Adipose tissue (tissue), 3 donors: ENCODE results near the gene RCAN1. TPM values are rescaled to one million over a fixed set of nuclear protein-coding genes. Genes with fewer than 3 reads are reported as not detected.
"Not testable (repeated sequence)": the region's sequence is repeated elsewhere in the genome, so short reads cannot be mapped to it uniquely, and the experiment has no call there.

Experiments used
- H3K27ac ChIP-seq: one replicate; pipeline ENCODE4 v1.5.1; 2013; ENCODE audit warnings: low read depth, low read length
- WGBS, 3 donors: extraction: QIAGEN DNeasy Blood & Tissue Kit; methylation state at CpG; one replicate each; pipeline ENCODE4 v1.1.7; 2013; 5-methylcytosine and 5-hydroxymethylcytosine counted together
- polyA plus RNA-seq, 3 donors: library from polyadenylated mRNA; stranded (reverse); fragments of 200-250 nt; gene quantifications; one replicate each; pipeline ENCODE4 v1.2.3, GENCODE V29; 2013
- donor health status: healthy with polysubstance abuse.
- donor health status: Bipolar disorder and iron deficiency.
- donor health status: healthy.

RCAN1 gene
- polyA plus RNA-seq, 3 donors, result 10.3 to 71.5 (median 59.2) TPM

DNA sequence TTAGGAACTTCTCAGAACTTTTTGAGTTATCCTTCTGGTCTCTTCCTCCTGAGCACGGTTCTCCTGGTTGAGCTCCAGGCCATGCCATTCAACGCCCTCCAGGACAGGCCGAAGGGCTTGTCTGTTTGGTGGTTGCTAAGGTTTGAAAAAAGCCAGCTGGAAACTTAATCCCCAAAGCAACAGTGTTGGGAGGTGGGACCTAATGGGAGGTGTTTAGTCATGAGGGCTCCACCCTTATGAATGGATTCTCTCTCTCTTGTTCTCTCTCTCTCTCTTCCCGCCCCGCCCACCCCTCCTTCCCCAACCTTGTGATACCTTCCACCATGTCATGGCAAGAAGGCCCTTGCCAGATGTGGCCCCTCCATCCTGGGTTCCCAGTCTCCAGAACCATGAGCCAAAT is 103.7 kb downstream of the RCAN1 start:
- no peak overlapping the region for H3K27ac ChIP-seq
- 76 to 90% (median 77%) methylated on average over 5 of the region's 5 CpGs for WGBS, 3 donors

DNA sequence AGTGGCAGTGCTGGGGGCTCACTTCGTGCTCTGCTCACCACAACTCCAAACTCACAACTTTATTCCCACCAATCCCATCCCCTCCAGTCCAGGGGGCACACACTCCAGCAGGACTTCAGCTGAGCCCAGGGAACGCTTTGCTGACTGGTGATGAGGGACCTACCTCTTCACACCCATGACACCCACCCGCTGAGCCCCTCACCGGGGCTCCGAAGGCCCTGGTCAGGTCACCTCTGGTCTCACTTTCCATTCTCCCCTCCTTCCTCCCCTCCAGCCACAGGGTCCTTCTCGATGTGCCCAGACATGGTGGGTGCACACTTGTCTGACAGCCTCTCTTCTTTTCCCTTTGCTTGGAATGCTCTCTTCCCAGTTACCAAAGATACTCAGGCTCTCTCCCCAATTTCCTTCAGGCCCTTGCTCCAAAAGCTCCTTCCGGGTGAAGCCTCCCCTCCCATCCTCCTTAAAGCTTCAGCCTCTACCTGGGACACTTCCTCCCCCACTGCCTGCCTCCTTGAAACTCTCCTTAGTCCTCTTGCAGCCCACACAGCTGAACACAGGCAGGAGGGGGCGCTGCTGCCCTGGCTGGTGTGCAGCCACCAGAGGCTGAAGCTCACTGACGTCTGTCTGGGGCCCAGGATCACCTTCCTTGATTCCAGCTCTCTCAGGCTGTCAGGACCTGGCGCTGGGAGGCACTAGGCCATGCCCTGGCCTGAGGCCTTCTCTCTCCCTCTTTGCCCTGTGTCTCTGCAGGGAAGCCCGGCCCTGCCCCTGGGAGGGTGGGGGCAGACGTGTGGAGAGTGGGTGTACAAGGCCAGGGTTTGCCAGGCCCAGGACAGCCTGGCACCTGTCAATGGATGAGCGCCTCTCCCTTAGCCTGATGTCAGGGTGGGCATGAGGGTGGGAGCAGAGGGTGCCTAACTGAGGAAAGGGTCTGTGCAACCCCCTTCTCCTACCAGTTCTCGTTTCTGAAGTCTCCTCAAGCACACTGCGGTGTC is 104.5 kb downstream of the RCAN1 start:
- WGBS, 3 donors, result 66 to 76% (median 75%) methylated on average over 15 of the region's 15 CpGs
- H3K27ac ChIP-seq, result no peak overlapping the region

DNA sequence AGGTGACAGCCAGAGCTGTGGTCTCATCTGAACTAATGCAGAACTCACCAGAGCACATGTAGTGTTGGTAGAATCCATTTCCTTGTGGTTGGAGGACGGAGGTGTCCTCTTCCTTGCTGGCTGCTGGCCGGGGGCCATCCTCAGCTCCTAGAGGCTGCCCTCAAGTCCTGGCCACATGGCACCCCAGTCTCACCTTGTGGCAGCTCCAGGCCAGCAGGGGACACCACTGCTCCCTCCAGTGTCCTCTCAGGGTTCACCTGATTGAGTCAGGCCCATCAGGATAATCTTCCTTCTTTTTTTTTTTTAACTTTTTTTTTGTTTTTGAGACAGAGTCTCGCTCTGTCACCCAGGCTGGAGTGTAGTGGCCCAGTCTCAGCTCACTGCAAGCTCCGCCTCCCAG is 105.8 kb downstream of the RCAN1 start:
- 82 to 88% (median 83%) methylated on average over 4 of the region's 4 CpGs for WGBS, 3 donors
- H3K27ac ChIP-seq, result no peak overlapping the region

DNA sequence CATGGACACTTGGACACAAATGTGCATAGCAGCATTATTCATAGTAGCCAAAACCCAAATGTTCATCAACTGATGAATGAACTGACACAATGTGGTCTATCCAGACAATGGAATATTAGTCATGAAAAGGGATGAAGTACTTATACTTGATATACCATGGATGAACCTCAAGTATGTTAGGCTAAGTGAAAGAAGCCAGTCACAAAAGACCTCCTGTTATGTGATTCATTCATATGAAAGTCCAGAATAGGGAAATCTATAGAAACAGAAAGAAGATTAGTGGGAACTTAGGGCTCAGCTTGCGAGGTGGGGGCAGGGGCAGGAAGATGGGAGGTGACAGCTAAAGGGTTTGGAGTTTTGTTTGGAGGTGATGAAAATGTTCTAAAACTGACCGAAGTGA is 110.3 kb downstream of the RCAN1 start:
- no peak overlapping the region for H3K27ac ChIP-seq
- 88 to 89% (median 88%) methylated on average over 2 of the region's 2 CpGs for WGBS, 3 donors

DNA sequence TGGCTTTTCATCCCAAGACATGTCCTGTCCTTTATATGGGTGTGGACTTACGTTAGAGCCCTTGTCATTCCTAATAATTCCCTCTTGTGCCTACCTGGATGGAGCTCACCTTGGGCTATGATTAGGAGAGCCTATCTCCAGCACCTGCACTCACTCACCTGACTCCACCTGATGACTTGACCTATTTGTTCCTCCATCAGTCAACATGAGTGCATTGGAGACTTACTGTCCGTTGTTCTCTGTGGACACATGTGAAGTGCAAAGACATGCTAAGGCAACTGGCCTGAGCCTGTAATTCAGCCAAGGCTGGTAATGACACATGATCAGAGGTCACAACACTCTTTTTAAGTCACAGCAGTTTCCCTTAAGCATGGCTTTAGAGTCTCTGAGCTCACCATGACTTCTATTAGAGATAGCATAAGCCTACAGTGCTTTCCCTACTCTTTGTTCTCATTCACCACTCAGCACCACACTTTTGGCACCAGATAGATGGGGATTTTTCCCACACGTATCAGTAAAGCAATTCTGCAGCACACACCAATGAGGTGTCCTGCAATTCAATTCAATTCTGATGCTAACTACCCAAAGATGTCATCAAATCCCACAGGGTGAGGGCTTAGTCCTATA is 112.3 kb downstream of the RCAN1 start:
- 50 to 85% (median 79%) methylated on average over 3 of the region's 3 CpGs for WGBS, 3 donors
- H3K27ac ChIP-seq, result no peak overlapping the region

GRCh38 chr21:34501716-34502115 is 113.2 kb downstream of the RCAN1 start:
- WGBS, 3 donors, result 59 to 73% (median 64%) methylated on average over 1 of the region's 1 CpG
- no peak overlapping the region for H3K27ac ChIP-seq

- WGBS, 3 donors, result 70 to 82% (median 76%) methylated on average over 1 of the region's 1 CpG
- no peak overlapping the region for H3K27ac ChIP-seq
Measured at GRCh38 chr21:34500191-34500590, 114.7 kb downstream of the RCAN1 start.

- H3K27ac ChIP-seq, result no peak overlapping the region
- WGBS, 3 donors, result 79 to 93% (median 91%) methylated on average over 4 of the region's 4 CpGs
Measured at GRCh38 chr21:34499116-34499515, 115.8 kb downstream of the RCAN1 start.

GRCh38 chr21:34498623-34499022 is 116.3 kb downstream of the RCAN1 start:
- H3K27ac ChIP-seq, result no peak overlapping the region
- WGBS, 3 donors, result 46 to 72% (median 51%) methylated on average over 3 of the region's 3 CpGs

DNA sequence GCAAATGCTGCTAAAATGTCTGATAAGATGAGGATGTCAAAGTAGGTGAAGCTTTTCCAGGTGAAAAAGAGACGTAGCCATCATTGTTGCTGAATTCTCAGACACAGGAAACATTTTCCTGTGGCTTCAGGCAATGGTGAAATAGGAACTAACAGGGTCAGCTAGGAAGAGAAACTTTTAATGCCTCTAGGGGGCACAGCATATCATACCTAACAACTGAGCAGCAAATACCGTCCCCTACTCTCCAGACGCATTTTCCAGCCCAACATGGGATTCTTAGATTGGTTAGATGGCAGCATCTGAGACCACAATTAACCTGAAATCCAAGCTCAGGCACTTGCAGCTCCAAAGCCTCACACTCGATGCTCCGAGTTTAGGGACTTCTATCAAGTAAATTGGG is 131.1 kb downstream of the RCAN1 start:
- not testable (repeated sequence) for H3K27ac ChIP-seq
- WGBS, 3 donors, result no CpG with 5 or more reads among the region's 5 CpGs

- not testable (repeated sequence) for H3K27ac ChIP-seq
- WGBS, 3 donors, result no CpG with 5 or more reads among the region's 3 CpGs
Measured at GRCh38 chr21:34483435-34483834, 131.5 kb downstream of the RCAN1 start.

DNA sequence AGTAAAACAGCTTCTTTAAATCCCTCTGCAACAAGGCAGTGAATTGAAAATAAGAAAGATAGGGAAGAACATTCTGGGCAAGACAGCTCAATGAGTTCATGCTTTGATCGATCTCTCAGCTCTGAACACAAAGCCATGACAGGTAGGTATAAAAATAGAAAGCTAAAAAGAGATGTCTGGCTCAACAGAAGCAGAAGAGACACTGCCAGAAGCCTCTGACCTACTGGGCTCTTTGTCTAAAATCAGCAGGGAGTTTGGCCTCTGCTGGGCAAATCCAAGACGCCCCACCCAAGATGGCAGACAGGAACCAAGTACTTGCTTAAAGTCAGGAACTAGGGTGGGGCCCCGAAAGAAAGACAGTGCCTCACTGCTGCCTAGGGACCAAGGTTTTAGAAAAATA is 147.6 kb downstream of the RCAN1 start:
- no CpG with 5 or more reads among the region's 3 CpGs for WGBS, 3 donors
- not testable (repeated sequence) for H3K27ac ChIP-seq

Other genes starting within 250 kb of the RCAN1 start
- 1 to 10 TPM in 2 of 3 donors, not detected in 1; 2.2 to 3.4 TPM for gene SMIM11, start 239.6 kb downstream of the RCAN1 start, polyA plus RNA-seq
- under 1 TPM in 1 of 3 donors, not detected in 2; 0.07 TPM for gene SMIM34, start 191.2 kb downstream of the RCAN1 start, polyA plus RNA-seq
- gene KCNE1, start 102.9 kb downstream of the RCAN1 start, polyA plus RNA-seq, result 1 to 10 TPM in 2 of 3 donors, under 1 TPM in 1; 0.33 to 3.4 (median 2.0) TPM
- 10 to 100 TPM in 1 of 3 donors, 1 to 10 TPM in 2; 1.8 to 11.3 (median 2.1) TPM for gene CLIC6, start 53.9 kb upstream of the RCAN1 start, polyA plus RNA-seq